MCF 10A (cell line): ENCODE data around the gene KRTAP10-3. TPM values are rescaled to one million over a fixed set of nuclear protein-coding genes. Genes with fewer than 3 reads are reported as not detected.

ENCODE experiments used
- BruUV-seq: library from RNA; stranded (reverse); fragments of 400-500 nt; replicated peaks from 2 replicates; lab custom pipeline; 2021; lab: Mats Ljungman, UMichigan
- CTCF ChIA-PET: fragments of 300-600 bp; sonication (Branson Sonifier 250); formaldehyde crosslinking; extraction: SDS; loops from one replicate; lab custom pipeline; 2021; ENCODE audit warnings: antibody characterized with exemption, inconsistent platforms; lab: Yijun Ruan, JAX
- POLR2A ChIA-PET: fragments of 300-600, 350-650 bp; sonication (Branson Sonifier 250); formaldehyde crosslinking; extraction: SDS; loops from one replicate; lab custom pipeline; 2020; ENCODE audit warnings: antibody characterized with exemption, inconsistent platforms; lab: Yijun Ruan, JAX
- DNase-seq: peaks from one replicate; pipeline ENCODE4 v3.0.0-alpha.2; 2018; ENCODE audit not compliant: unreplicated experiment
- H3K27ac Mint-ChIP-seq: one replicate; pipeline ENCODE4 v1.8.0; 2022; ENCODE audit warnings: mild to moderate bottlenecking, low read depth, mixed read lengths; ENCODE audit not compliant: unreplicated experiment
- H3K27me3 Mint-ChIP-seq: one replicate; pipeline ENCODE4 v1.8.0; 2022; ENCODE audit warnings: mixed read lengths; ENCODE audit not compliant: insufficient read depth, unreplicated experiment
- H3K36me3 Mint-ChIP-seq: one replicate; pipeline ENCODE4 v1.8.0; 2022; ENCODE audit warnings: mild to moderate bottlenecking, moderate library complexity, mixed read lengths; ENCODE audit not compliant: insufficient read depth, unreplicated experiment
- H3K4me1 Mint-ChIP-seq: one replicate; pipeline ENCODE4 v1.8.0; 2022; ENCODE audit warnings: mixed read lengths; ENCODE audit not compliant: insufficient read depth, unreplicated experiment
- H3K4me3 Mint-ChIP-seq: one replicate; pipeline ENCODE4 v1.8.0; 2022; ENCODE audit warnings: mild to moderate bottlenecking, moderate library complexity, mixed read lengths; ENCODE audit not compliant: unreplicated experiment
- H3K9me3 Mint-ChIP-seq: one replicate; pipeline ENCODE4 v1.8.0; 2022; ENCODE audit warnings: mixed read lengths; ENCODE audit not compliant: unreplicated experiment
- CTCF ChIP-seq: fragments of 200-600 bp; IDR thresholded peaks from one replicate; pipeline ENCODE4 v1.8.0; 2022; ENCODE audit warnings: antibody characterized with exemption, mild to moderate bottlenecking; ENCODE audit not compliant: unreplicated experiment
- intact Hi-C: fragments of 100-400 bp; cut with micrococcal nuclease; formaldehyde crosslinking; loops from 2 replicates; pipeline ENCODE4 v1.14.1; 2022
- total RNA-seq: library from RNA; stranded (reverse); gene quantifications from 2 replicates; pipeline ENCODE4 v1.2.3, GENCODE V29; 2022

Gene KRTAP10-3
- total RNA-seq, 1 experiment from 2014 or later = not detected

- Mint-ChIP-seq H3K9me3 (no peaks in the 10 kb centered on the region), H3K36me3 (no peaks in the 10 kb centered on the region), H3K4me1 (peaks cover 1% of the 10 kb centered on the region), H3K27ac (no peak overlapping the region), H3K4me3 (no peak overlapping the region), H3K27me3 (peaks cover 26% of the 10 kb centered on the region)
- TF ChIP-seq CTCF = no peak
- no TSS peak for BruUV-seq
- intact Hi-C loops = loop anchor here (5.0 kb wide), 1 partner anchor 412 kb away; no protein-coding TSS in a partner anchor
- POLR2A ChIA-PET = no interaction called here
- CTCF ChIA-PET = interaction anchor here (0.5 kb wide), 1 partner anchor 691 kb away, joined by 3 read pairs; no protein-coding TSS in a partner anchor
- DNase-seq = no peak
Measured at GRCh38 chr21:44514746-44515358, 43.7 kb downstream of the KRTAP10-3 start.

DNA sequence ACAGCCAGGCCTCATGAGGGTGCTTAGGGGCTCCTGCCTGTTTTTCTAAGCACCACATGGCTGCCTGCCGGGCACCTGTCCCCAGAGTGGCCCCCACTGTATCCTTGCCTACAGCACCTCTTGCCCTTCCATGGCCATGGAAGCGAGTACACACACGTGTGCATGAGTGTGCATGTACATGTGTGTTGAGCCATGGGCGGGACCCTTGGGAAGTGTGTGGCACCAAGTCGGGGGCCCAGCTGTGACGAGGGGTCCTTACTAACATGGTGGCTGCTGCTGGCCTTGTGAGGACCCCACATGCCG, 44.4 kb downstream of the KRTAP10-3 start:
- intact Hi-C loops = loop anchor here (5.0 kb wide), 1 partner anchor 413 kb away; no protein-coding TSS in a partner anchor
- no peaks in the 10 kb centered on the region for H3K36me3 Mint-ChIP-seq
- POLR2A ChIA-PET = no interaction called here
- no peaks in the 10 kb centered on the region for H3K9me3 Mint-ChIP-seq
- H3K27me3 Mint-ChIP-seq = peaks cover 26% of the 10 kb centered on the region
- CTCF ChIA-PET = interaction anchor here (0.5 to 1.2 kb wide), 3 partner anchors 9 to 691 kb away, joined by 3 read pairs; no protein-coding TSS in a partner anchor
- BruUV-seq = no TSS peak
- peaks cover 6% of the 10 kb centered on the region for H3K4me1 Mint-ChIP-seq
- TF ChIP-seq CTCF = no peak
- H3K27ac Mint-ChIP-seq = no peak overlapping the region
- DNase-seq = no peak
- H3K4me3 Mint-ChIP-seq = no peak overlapping the region

- Mint-ChIP-seq H3K4me3 (no peak overlapping the region), H3K27ac (no peak overlapping the region), H3K4me1 (peaks cover 6% of the 10 kb centered on the region), H3K36me3 (no peaks in the 10 kb centered on the region), H3K9me3 (no peaks in the 10 kb centered on the region), H3K27me3 (peaks cover 23% of the 10 kb centered on the region)
- intact Hi-C loops = loop anchor here (5.0 kb wide), 1 partner anchor 414 kb away; no protein-coding TSS in a partner anchor
- no peak for TF ChIP-seq CTCF
- ChIA-PET CTCF (interaction anchor here (0.6 to 1.3 kb wide), 3 partner anchors 9 to 280 kb away, joined by 3 to 6 read pairs (median 3); no protein-coding TSS in a partner anchor), POLR2A (no interaction called here)
- no TSS peak for BruUV-seq
- DNase-seq = peak; percentile 30
Measured at GRCh38 chr21:44513389-44514217, 45.0 kb downstream of the KRTAP10-3 start.
